Stimulated activated CD8-positive, alpha-beta memory T cell treated with anti-CD3 and anti-CD28 coated beads, Interleukin-15, amount 100 ng/mL, for 1 hour (primary cell): Measurements from ENCODE around the gene SMAD5.
A peak's percentile ranks its signal among the peaks of the same experiment; 100 is the strongest.

Source experiments
- DNase-seq: peaks from one replicate; pipeline ENCODE4 v3.0.0-alpha.2; 2020; ENCODE audit warnings: low read depth

SMAD5 gene

GRCh38 chr5:136132557-136133221 lies at the start of gene SMAD5:
Gene SMAD5, plus strand, starts transcription at chr5:136132845. Its CDS starts 20,916 bp downstream, at chr5:136153761.
- peak; percentile 53 for DNase-seq

- no peak for DNase-seq
Measured at GRCh38 chr5:136084698-136085097, 47.9 kb upstream of the SMAD5 start.

GRCh38 chr5:136086783-136087566 lies 45.7 kb upstream of the SMAD5 start:
- no peak for DNase-seq

- DNase-seq: no peak
Measured at GRCh38 chr5:136087961-136088871, 44.4 kb upstream of the SMAD5 start.

- no peak for DNase-seq
Measured at GRCh38 chr5:136089791-136090190, 42.9 kb upstream of the SMAD5 start.

DNA sequence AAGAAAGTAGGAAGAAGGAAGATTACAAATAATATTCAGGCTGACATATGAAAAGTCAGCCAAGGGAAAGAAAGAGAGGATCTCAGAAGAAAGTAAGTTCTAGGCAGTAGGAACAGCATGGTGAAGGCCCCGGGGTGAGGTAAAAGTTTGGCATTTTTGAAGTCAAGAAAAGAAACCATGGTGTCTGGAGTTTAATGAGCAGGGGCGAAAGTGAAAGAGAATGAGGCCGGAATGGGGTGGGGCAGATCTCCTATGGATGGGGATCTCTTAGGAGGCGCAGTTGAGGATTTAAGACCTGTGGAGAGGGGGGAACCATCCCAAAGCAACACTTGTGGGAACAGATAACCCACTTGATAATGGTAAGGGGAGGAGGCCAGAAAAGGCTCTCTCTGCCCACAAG lies 42.3 kb upstream of the SMAD5 start:
- no peak for DNase-seq

DNA sequence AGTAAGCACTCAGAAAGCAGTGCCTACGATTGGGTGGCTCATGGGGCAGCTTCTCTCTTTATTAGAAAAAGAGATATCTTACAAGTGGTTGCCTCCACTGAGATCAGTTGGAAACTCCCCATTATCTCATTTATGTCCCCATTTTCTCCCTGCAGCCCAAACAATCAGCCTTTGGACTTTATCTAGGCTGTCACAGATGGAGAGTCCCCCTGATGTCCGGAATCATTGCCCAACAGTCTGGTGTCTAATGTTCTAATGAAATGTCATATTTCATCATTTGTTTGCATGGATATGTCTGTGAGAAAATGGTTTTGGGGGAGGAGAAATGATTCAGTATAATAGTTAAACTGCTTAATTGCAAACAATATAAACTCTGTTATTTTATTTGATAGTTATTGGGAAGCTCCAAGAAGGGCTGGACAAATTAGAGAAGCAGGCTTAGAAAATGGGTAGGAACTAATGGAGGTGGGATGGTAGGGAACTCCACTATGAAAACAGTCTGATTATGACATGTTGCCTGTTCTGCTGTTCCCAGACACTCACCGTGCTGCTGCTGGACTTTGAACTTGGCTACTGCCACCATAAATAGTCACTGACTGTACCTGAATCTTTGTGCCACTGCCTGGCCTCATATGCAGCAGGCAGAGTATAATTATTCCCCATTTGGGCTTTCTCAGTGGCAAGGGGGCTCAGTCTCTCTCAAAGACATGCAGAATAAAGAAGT lies 38.3 kb upstream of the SMAD5 start:
- DNase-seq: no peak

DNA sequence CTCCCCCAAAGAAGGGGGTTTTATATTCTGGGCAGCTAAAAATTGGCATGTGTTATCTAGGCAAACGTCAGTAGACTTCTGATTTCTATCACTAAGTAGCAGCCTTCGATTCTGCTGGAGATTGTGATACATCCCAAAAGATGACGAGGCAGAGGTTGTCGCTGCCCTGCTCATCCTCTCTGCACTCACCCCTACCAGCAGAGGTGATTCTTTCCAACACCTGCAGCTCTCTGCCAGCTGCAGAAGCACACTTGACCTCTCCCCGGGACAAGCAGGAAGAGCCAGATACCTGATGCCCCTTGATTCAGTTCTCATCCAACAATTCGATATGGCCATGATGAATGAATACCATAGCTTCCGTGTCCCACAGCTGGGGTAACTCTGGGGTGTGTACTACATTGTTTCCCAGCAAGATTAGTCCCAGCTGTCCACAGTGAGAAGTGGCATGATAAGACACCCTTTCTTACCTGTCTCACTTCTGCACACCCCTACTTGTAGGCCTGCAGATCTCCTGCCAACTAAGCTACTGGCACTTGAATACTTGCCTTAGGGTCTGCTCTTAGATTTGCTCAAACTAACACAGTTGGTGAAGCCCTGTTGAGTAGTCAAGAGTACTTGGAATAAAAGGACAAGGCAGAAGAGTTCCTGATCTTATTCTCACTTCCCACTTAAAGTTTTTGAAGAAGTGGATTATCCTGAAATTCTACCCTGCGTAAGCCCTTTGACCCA lies 37.6 kb upstream of the SMAD5 start:
- DNase-seq: no peak

- no peak for DNase-seq
Measured at GRCh38 chr5:136098176-136098575, 34.5 kb upstream of the SMAD5 start.

GRCh38 chr5:136099870-136100269 lies 32.8 kb upstream of the SMAD5 start:
- DNase-seq: no peak

DNA sequence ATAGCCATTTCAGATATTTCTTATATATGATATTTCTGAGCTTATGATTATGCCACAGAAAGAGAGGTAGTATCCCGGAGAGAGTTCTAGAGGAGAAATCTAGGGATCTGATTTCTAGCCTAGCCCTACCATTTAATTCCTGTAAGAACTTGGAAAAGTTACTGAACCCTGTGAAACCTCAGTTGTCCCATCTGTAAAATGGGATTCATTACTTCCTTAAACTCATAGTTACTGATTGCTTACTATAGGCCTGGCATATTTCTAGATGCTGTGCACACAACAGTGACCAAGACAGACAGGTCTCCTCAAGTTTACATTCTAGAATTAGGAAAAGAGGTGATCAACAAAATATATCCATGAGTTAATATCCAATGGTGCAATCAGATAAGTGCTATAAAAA lies 30.8 kb upstream of the SMAD5 start:
- DNase-seq: no peak

DNA sequence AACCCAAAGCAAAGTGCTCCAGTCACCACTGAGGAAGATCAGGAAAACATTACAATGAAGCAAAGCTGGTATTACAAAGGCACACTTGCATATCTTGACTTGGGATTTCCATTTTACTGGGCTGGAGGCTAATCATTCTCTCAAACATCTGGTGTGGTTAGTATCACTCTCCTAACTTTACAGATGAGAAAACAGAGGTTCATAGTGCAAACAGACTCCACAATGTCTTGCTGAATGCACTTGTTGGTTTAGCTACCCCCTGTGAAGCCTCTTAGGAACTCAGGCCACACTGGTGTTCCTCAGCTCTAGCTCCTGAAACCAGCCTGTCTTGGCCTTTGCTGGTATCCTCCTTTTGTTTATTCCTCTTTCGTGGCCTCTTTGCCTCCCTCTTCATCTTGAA lies 29.5 kb upstream of the SMAD5 start:
- DNase-seq: no peak

DNA sequence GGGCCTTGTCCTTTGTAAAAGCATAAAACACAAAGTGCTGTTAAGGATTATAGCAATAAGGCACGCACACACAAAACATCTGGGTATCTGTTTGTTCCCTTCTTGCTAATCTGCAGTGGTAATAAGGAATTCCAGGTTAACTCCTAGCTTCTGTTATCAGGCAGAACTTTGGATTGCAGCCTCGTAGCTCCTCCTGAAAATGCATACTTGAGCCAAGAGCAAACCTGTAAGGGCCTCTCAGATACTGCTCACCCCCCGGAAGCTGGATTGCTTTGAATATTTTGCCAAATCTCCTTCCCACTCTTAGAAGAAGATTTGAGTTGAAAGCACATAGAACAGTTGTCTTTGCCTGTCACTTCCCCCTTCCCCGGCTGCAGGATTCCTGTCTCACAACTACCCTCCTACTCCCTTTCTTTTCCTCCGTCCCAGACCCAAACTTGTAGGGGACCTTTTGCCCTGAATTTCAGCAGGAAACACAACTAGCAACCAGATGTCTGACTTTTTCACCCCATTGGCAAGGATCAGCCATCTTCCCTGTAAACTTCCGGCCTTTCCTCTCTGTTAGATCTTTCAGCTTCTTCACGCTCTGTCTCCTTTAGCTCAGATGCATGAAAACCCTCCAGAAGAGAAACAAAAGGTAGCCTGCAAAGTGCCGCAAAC lies 28.2 kb upstream of the SMAD5 start:
- DNase-seq: no peak

DNA sequence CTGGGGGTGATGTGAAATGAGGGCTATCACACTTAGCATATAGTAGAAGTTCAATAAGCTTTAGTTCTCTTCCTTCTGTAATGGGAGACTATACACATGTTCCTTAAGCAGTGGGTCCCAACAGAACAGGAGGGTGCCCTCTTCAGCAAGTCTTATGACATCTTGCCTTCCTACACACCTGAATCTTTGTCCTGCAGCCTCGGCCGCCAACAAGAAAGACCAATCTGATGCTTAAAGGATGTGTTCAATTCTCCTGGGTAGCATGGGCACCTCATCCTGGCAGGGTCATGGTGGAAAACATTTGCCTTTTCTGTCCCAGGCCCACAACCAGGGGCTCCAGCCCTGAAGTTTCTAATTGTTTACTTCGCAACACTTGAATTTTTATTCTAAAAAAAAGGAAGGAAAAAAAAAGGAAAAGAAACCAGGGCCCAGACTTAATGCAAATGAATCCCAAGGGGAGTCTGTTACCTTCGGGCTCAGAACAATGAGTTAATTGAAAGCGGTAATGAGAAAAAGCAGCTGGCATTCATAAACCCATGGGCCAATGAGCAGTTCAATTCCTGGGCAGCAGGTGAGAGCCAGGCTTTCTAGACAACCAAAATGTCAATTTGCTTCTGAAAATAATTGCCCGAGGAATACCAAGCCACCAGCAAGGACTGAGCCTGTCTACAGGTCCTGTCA lies 26.2 kb upstream of the SMAD5 start:
- no peak for DNase-seq

DNA sequence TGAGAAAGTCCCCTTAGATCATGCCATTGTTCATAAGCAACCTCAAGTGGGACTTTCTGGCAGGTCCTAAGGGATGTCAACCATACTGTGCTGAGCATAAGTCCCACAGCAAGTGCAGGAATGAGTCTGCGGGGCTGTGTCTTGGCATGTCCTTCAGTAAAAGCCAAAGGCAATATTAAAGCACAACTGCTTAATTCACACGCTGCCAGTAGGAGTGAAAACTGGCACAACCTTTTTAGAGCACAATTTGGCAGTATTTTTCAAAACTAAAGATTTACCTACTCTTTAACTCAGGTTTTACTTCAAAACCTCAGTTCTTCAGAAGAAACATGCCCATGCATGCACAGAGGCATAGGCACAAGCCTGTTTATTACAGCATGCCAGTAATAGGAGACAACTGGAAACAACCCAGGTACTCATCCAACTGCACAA lies 24.4 kb upstream of the SMAD5 start:
- DNase-seq: no peak

GRCh38 chr5:136108766-136109165 lies 23.9 kb upstream of the SMAD5 start:
- no peak for DNase-seq

DNA sequence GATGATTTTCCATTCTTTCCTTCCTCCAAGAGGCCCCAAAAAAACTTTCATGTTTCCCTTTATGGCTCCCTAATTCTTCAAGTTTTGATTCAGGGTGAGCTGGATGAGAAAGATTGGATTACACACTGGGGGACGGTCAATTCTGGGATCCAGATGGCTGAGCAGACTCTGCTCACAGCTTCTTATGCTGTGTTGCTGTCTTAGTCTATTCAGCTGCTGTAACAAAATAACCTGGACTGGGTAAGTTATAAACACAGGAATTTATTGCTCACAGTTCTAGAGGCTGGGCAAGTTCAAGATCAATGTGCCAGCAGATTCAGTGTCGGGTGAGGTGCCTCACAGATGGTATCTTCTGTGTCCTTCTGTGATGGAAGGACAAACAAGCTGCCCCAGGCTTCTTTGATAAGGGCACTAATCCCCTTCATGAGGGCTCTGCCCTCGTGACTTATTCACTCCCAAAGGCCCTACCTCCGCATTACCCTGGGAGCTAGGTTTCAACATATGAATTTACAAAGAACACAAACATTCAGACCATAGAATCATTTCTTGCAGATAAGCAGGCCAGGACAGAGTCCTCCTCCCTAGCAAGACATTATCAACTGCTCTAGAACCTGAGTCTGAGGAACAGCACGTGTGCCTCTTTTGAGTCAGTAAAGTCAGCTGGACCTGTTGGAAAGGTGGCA lies 23.1 kb upstream of the SMAD5 start:
- no peak for DNase-seq

DNA sequence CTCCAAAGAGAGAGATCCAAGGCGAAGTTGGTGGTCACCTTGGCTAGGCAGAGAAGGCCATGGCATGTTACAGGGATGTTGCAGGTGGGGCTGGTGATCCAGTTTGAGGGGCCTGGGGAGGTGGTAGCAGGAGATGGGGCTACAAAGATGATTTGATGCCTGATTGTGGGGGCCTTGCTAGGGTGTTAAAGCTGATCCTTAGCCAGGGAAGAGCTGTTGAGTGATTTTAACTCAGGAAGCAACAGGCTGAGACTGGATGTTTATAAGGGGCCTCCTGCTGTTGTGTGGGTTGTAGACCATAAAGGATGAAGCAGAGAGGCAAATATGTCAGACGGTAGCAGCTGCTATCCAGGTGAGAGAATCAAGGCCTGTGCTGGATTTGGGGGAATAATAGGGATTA lies 19.0 kb upstream of the SMAD5 start:
- no peak for DNase-seq

- DNase-seq: no peak
Measured at GRCh38 chr5:136114414-136115125, 18.1 kb upstream of the SMAD5 start.
